PC-3 (cell line): Measurements from ENCODE around the gene RUVBL2. TPM values are rescaled to one million over a fixed set of nuclear protein-coding genes. Genes with fewer than 3 reads are reported as not detected.

Experiments
- ATAC-seq: fragments of 200-7000 bp; cut with Tn5 transposase; 2 replicates; pipeline ENCODE4 v1.9.1; 2020; ENCODE audit warnings: mild to moderate bottlenecking, moderate library complexity
- BruUV-seq: library from RNA; stranded (reverse); fragments of 400-500 nt; replicated peaks from 2 replicates; lab custom pipeline; 2021; lab: Mats Ljungman, UMichigan
- CTCF ChIA-PET: fragments of 300-600 bp; sonication (Branson Sonifier 250); formaldehyde crosslinking; loops from one replicate; lab custom pipeline; 2022; ENCODE audit warnings: antibody characterized with exemption; lab: Charles Lee
- POLR2A ChIA-PET: fragments of 300-600 bp; sonication (Branson Sonifier 250); formaldehyde crosslinking; loops from one replicate; lab custom pipeline; 2022; ENCODE audit warnings: antibody characterized with exemption; ENCODE audit not compliant: unreplicated experiment; lab: Charles Lee
- DNase-seq: peaks from one replicate; pipeline ENCODE4 v3.0.0-alpha.2; 2015
- H2AFZ ChIP-seq: fragments of 300-600 bp; sonication (generic); 2 replicates; pipeline ENCODE4 v1.6.0; 2016; ENCODE audit warnings: antibody characterized with exemption, low read length
- H3F3A ChIP-seq: fragments of 300-600 bp; sonication (generic); one replicate; pipeline ENCODE4 v1.6.0; 2017; ENCODE audit warnings: antibody characterized with exemption, low read length, control low read depth, mild to moderate bottlenecking; ENCODE audit not compliant: unreplicated experiment
- H3K27ac ChIP-seq: fragments of 300-600 bp; sonication (generic); 2 replicates; pipeline ENCODE4 v1.5.1; 2016; ENCODE audit warnings: mild to moderate bottlenecking, low read length
- H3K27me3 ChIP-seq: fragments of 300-600 bp; sonication (generic); 2 replicates; pipeline ENCODE4 v1.6.1; 2016; ENCODE audit warnings: low read length, mixed read lengths
- H3K36me3 ChIP-seq: fragments of 300-600 bp; sonication (generic); 2 replicates; pipeline ENCODE4 v1.6.1; 2016; ENCODE audit warnings: low read depth, mixed run types, low read length, mixed read lengths
- H3K4me1 ChIP-seq: fragments of 300-600 bp; sonication (generic); 2 replicates; pipeline ENCODE4 v1.5.1; 2016; ENCODE audit warnings: low read length; ENCODE audit not compliant: insufficient read depth
- H3K4me2 ChIP-seq: fragments of 300-600 bp; sonication (generic); 2 replicates; pipeline ENCODE4 v1.6.0; 2016; ENCODE audit warnings: low read length
- H3K4me3 ChIP-seq: fragments of 300-600 bp; sonication (generic); 2 replicates; pipeline ENCODE4 v1.5.1; 2016; ENCODE audit warnings: mild to moderate bottlenecking, low read length, mixed read lengths
- H3K79me2 ChIP-seq: fragments of 300-600 bp; sonication (generic); 2 replicates; pipeline ENCODE4 v1.6.1; 2017; ENCODE audit warnings: low read length, mixed read lengths
- H3K9ac ChIP-seq: fragments of 300-600 bp; sonication (generic); 2 replicates; pipeline ENCODE4 v1.6.0; 2016; ENCODE audit warnings: mild to moderate bottlenecking, low read length
- H3K9me2 ChIP-seq: fragments of 300-600 bp; sonication (generic); replicated peaks from 2 replicates; pipeline ENCODE4 v1.6.1; 2016; ENCODE audit warnings: mixed run types, low read length, mixed read lengths
- H3K9me3 ChIP-seq: fragments of 300-600 bp; sonication (generic); 2 replicates; pipeline ENCODE4 v1.6.1; 2016; ENCODE audit warnings: low read length, mixed read lengths
- H4K20me1 ChIP-seq: fragments of 300-600 bp; sonication (generic); 2 replicates; pipeline ENCODE4 v1.6.1; 2016; ENCODE audit warnings: low read length, mixed read lengths
- CTCF ChIP-seq: fragments of 300-600 bp; sonication (generic); conservative IDR thresholded peaks from 2 replicates; pipeline ENCODE4 v1.5.1; 2017; ENCODE audit warnings: antibody characterized with exemption, low read depth, mild to moderate bottlenecking, low read length
- EZH2 ChIP-seq: fragments of 300-600 bp; sonication (generic); IDR thresholded peaks from one replicate; pipeline ENCODE4 v1.6.1; 2017; ENCODE audit warnings: antibody characterized with exemption, mild to moderate bottlenecking, low read length; ENCODE audit not compliant: unreplicated experiment
- EZH2phosphoT487 ChIP-seq: fragments of 300-600 bp; sonication (generic); IDR thresholded peaks from 2 replicates; pipeline ENCODE4 v1.6.1; 2018; ENCODE audit warnings: mild to moderate bottlenecking, antibody characterized with exemption, low read length, borderline replicate concordance
- intact Hi-C: fragments of 100-400 bp; cut with micrococcal nuclease; formaldehyde crosslinking; loops from 2 replicates; pipeline ENCODE4 v1.9.0; 2023
- total RNA-seq: library from RNA; depleted of rRNA; stranded (reverse); fragments of >200 nt; gene quantifications from 2 replicates; pipeline ENCODE4 v1.2.3, GENCODE V29; 2014

The RUVBL2 gene
- total RNA-seq, 1 experiment from 2014 or later: 291 TPM

GRCh38 chr19:49010453-49010852, 16.8 kb downstream of the RUVBL2 start:
- ATAC-seq: no peak
- no TSS peak for BruUV-seq
- H3K36me3 ChIP-seq: peaks cover 3% of the 10 kb centered on the region; the same call in 1 of the 2 replicates
- no peak overlapping the region for H3K27ac ChIP-seq
- DNase-seq: no peak
- H3K9me2 ChIP-seq: no peaks in the 10 kb centered on the region
- H3K79me2 ChIP-seq: no peaks in the 10 kb centered on the region
- H3K9ac ChIP-seq: no peak overlapping the region
- no peaks in the 10 kb centered on the region for H4K20me1 ChIP-seq
- POLR2A ChIA-PET: no interaction called here
- H3K4me3 ChIP-seq: no peak overlapping the region
- TF ChIP-seq EZH2phosphoT487 (no peak), EZH2 (no peak), CTCF (no peak)
- no peak overlapping the region for H3K4me2 ChIP-seq
- H3F3A ChIP-seq: no peaks in the 10 kb centered on the region
- intact Hi-C loops: no loop called here
- H3K9me3 ChIP-seq: no peaks in the 10 kb centered on the region
- H3K27me3 ChIP-seq: no peaks in the 10 kb centered on the region
- CTCF ChIA-PET: interaction anchor here (0.6 kb wide), 1 partner anchor 463 kb away, joined by 3 read pairs; no protein-coding TSS in a partner anchor
- H2AFZ ChIP-seq: no peak overlapping the region
- no peaks in the 10 kb centered on the region for H3K4me1 ChIP-seq

- H3F3A ChIP-seq: no peaks in the 10 kb centered on the region
- no peak overlapping the region for H3K27ac ChIP-seq
- no peak overlapping the region for H3K9ac ChIP-seq
- intact Hi-C loops: no loop called here
- no peaks in the 10 kb centered on the region for H4K20me1 ChIP-seq
- H3K79me2 ChIP-seq: no peaks in the 10 kb centered on the region
- BruUV-seq: no TSS peak
- DNase-seq: no peak
- H3K4me3 ChIP-seq: no peak overlapping the region
- H3K4me2 ChIP-seq: no peak overlapping the region
- H3K9me3 ChIP-seq: no peaks in the 10 kb centered on the region
- no peak for ATAC-seq
- H3K4me1 ChIP-seq: no peaks in the 10 kb centered on the region
- TF ChIP-seq EZH2: no peak
- no peak for TF ChIP-seq CTCF
- no peak for TF ChIP-seq EZH2phosphoT487
- ChIA-PET POLR2A (no interaction called here), CTCF (no interaction called here)
- H3K36me3 ChIP-seq: peaks cover 3% of the 10 kb centered on the region; the same call in 1 of the 2 replicates
- no peak overlapping the region for H2AFZ ChIP-seq
- no peaks in the 10 kb centered on the region for H3K27me3 ChIP-seq
- H3K9me2 ChIP-seq: no peaks in the 10 kb centered on the region
Measured at GRCh38 chr19:49011194-49011593, 17.5 kb downstream of the RUVBL2 start.

GRCh38 chr19:49014123-49014869, 20.6 kb downstream of the RUVBL2 start:
- H3K79me2 ChIP-seq: no peaks in the 10 kb centered on the region
- H3K4me3 ChIP-seq: no peak overlapping the region
- no peaks in the 10 kb centered on the region for H3K27me3 ChIP-seq
- ChIA-PET CTCF (no interaction called here), POLR2A (no interaction called here)
- TF ChIP-seq EZH2 (no peak), CTCF (no peak), EZH2phosphoT487 (no peak)
- H4K20me1 ChIP-seq: no peaks in the 10 kb centered on the region
- peaks cover 3% of the 10 kb centered on the region; the same call in 1 of the 2 replicates for H3K36me3 ChIP-seq
- H3K9me3 ChIP-seq: no peaks in the 10 kb centered on the region
- BruUV-seq: no TSS peak
- H3K27ac ChIP-seq: no peak overlapping the region
- ATAC-seq (no peak), DNase-seq (no peak)
- H3K4me2 ChIP-seq: no peak overlapping the region
- intact Hi-C loops: no loop called here
- H3K9me2 ChIP-seq: no peaks in the 10 kb centered on the region
- H3F3A ChIP-seq: no peaks in the 10 kb centered on the region
- peaks cover 7% of the 10 kb centered on the region; the same call in 1 of the 2 replicates for H3K4me1 ChIP-seq
- no peak overlapping the region for H2AFZ ChIP-seq
- H3K9ac ChIP-seq: no peak overlapping the region
